ENCODE results near the gene TMEM270.
"Not testable (repeated sequence)": the region's sequence is repeated elsewhere in the genome, so short reads cannot be mapped to it uniquely, and the experiment has no call there.

TMEM270 gene

GRCh38 chr7:73864981-73865711, 4.2 kb downstream of the TMEM270 start:
- no peak for DNase-seq

GRCh38 chr7:73865738-73866445, 4.9 kb downstream of the TMEM270 start:
- DNase-seq = no peak

GRCh38 chr7:73866446-73866767, 5.4 kb downstream of the TMEM270 start:
- DNase-seq = no peak

GRCh38 chr7:73869011-73869798, 8.2 kb downstream of the TMEM270 start:
- no peak for DNase-seq

- DNase-seq = no peak
Observed at GRCh38 chr7:73870041-73870492, 9.1 kb downstream of the TMEM270 start.

GRCh38 chr7:73871163-73872011, 10.4 kb downstream of the TMEM270 start:
- no peak for DNase-seq

- DNase-seq = no peak
Observed at GRCh38 chr7:73872056-73872908, 11.3 kb downstream of the TMEM270 start.

- DNase-seq = no peak
Observed at GRCh38 chr7:73876361-73876760, 15.4 kb downstream of the TMEM270 start.

- DNase-seq = no peak
Observed at GRCh38 chr7:73876973-73877372, 16.0 kb downstream of the TMEM270 start.

- DNase-seq = no peak
Observed at GRCh38 chr7:73879977-73880681, 19.2 kb downstream of the TMEM270 start.

GRCh38 chr7:73880755-73881328, 19.9 kb downstream of the TMEM270 start:
- no peak for DNase-seq

- DNase-seq = no peak
Observed at GRCh38 chr7:73881352-73882046, 20.5 kb downstream of the TMEM270 start.

- DNase-seq = no peak
Observed at GRCh38 chr7:73882047-73882402, 21.1 kb downstream of the TMEM270 start.

- not testable (repeated sequence) for DNase-seq
Observed at GRCh38 chr7:73884867-73885422, 24.0 kb downstream of the TMEM270 start.

- no peak for DNase-seq
Observed at GRCh38 chr7:73885433-73885974, 24.5 kb downstream of the TMEM270 start.

GRCh38 chr7:73885975-73886798, 25.2 kb downstream of the TMEM270 start:
- no peak for DNase-seq

- DNase-seq = no peak
Observed at GRCh38 chr7:73887762-73888161, 26.8 kb downstream of the TMEM270 start.

GRCh38 chr7:73888959-73889358, 28.0 kb downstream of the TMEM270 start:
- DNase-seq = no peak
